GM12873 (cell line): Measurements from ENCODE around the gene NID1.

Experiments used
- CTCF ChIP-seq: IDR thresholded peaks from 2 replicates; pipeline ENCODE4 v1.5.1; 2012; ENCODE audit warnings: low read depth, mild to moderate bottlenecking, moderate library complexity, low read length, control low read depth; ENCODE audit not compliant: insufficient read depth; ENCODE audit errors: missing control alignments

Gene NID1

GRCh38 chr1:236086537-236086936, 21.6 kb upstream of the NID1 start:
- no peak for TF ChIP-seq CTCF

GRCh38 chr1:236085545-236086159, 20.8 kb upstream of the NID1 start:
- TF ChIP-seq CTCF, result no peak

GRCh38 chr1:236084386-236084730, 19.5 kb upstream of the NID1 start:
- no peak for TF ChIP-seq CTCF

- TF ChIP-seq CTCF, result no peak
Measured at GRCh38 chr1:236083650-236084385, 18.9 kb upstream of the NID1 start.

DNA sequence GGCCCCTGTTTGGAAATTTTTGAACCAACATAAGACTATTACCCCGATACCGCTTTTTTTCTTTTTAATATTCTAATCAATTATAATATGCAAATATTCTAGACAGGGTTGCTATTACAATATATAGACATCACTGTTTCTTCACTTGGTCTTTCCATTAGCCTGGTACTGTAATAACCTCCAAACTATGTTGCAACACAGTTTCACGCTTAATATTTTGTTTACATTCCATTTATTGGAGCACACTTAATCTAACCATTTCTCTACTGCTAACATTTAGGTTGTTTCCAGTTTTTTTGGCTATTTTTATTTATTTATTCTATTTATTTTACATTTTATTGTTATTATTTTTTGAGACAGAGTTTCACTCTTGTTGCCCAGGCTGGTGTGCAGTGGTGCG, 17.6 kb upstream of the NID1 start:
- no peak for TF ChIP-seq CTCF

GRCh38 chr1:236081546-236082227, 16.8 kb upstream of the NID1 start:
- TF ChIP-seq CTCF, result no peak

DNA sequence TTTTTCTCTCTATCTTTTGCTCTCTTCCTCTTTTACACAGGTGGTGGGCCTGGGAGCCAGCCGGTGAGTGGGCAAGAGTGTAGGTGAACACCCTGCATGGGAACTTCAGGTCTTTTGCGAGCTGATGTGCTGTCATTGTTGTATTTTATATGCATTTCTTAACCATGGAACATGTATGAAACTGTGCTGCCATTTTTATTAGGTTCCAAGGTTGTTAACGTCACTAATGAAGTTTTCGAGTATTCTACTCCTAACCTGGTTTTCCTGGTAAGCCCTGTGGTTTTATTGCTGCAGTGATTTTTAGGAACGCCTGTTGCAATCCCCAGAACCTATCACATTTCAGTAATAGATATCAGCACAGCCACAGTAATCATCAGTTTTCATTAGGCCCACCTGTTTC, 14.8 kb upstream of the NID1 start:
- TF ChIP-seq CTCF, result no peak
